Panc1 (cell line): ENCODE results near the gene CCM2. TPM values are rescaled to one million over a fixed set of nuclear protein-coding genes. Genes with fewer than 3 reads are reported as not detected.
"Not testable (repeated sequence)": the region's sequence is repeated elsewhere in the genome, so short reads cannot be mapped to it uniquely, and the experiment has no call there.

Source experiments
- ATAC-seq: fragments of 200-7000 bp; cut with Tn5 transposase; 2 replicates; pipeline ENCODE4 v1.9.1; 2020; ENCODE audit warnings: mild to moderate bottlenecking, moderate library complexity
- BruUV-seq: library from RNA; stranded (reverse); fragments of 400-500 nt; replicated peaks from 2 replicates; lab custom pipeline; 2021; lab: Mats Ljungman, UMichigan
- CTCF ChIA-PET: fragments of 300-600 bp; sonication (Branson Sonifier 250); formaldehyde crosslinking; loops from one replicate; lab custom pipeline; 2022; ENCODE audit warnings: antibody characterized with exemption; lab: Charles Lee
- POLR2A ChIA-PET: fragments of 300-600 bp; sonication (Branson Sonifier 250); formaldehyde crosslinking; loops from one replicate; lab custom pipeline; 2022; ENCODE audit warnings: antibody characterized with exemption; lab: Charles Lee
- DNase-seq: peaks from one replicate; pipeline ENCODE4 v3.0.0-alpha.2; 2010; ENCODE audit warnings: low read depth, low spot score
- H3K27ac ChIP-seq: 2 replicates; pipeline ENCODE4 v1.5.1; 2011; ENCODE audit warnings: mild to moderate bottlenecking, low read length, inconsistent platforms
- H3K27me3 ChIP-seq: fragments of 200-500 bp; sonication (Bioruptor generic); 2 replicates; pipeline ENCODE4 v1.6.0; 2014; ENCODE audit warnings: low read length, inconsistent platforms; ENCODE audit not compliant: control insufficient read depth, insufficient read depth
- H3K36me3 ChIP-seq: fragments of 200-500 bp; sonication (Bioruptor generic); 2 replicates; pipeline ENCODE4 v1.5.1; 2014; ENCODE audit warnings: inconsistent platforms, mild to moderate bottlenecking, low read length, moderate library complexity; ENCODE audit not compliant: control insufficient read depth, insufficient read depth
- H3K4me1 ChIP-seq: 2 replicates; pipeline ENCODE4 v1.5.1; 2011; ENCODE audit warnings: inconsistent platforms, mild to moderate bottlenecking, low read length, moderate library complexity; ENCODE audit not compliant: control insufficient read depth, insufficient read depth
- H3K4me3 ChIP-seq, 2 experiments: 2 replicates each; pipeline ENCODE4 v1.5.1; 2011 to 2012; ENCODE audit warnings: low read depth in 2 of 2, low read length in 2 of 2, mild to moderate bottlenecking in 2 of 2, inconsistent platforms in 1 of 2, moderate library complexity in 1 of 2
- H3K9me3 ChIP-seq: fragments of 200-500 bp; sonication (Bioruptor generic); 2 replicates; pipeline ENCODE4 v1.5.1; 2014; ENCODE audit warnings: low read depth, mild to moderate bottlenecking, inconsistent platforms, low read length, moderate library complexity; ENCODE audit not compliant: control insufficient read depth, insufficient read depth
- CTCF ChIP-seq: fragments of 450-650 bp; IDR thresholded peaks from 2 replicates; pipeline ENCODE4 v1.5.1; 2017; ENCODE audit warnings: mild to moderate bottlenecking
- POLR2AphosphoS5 ChIP-seq: IDR thresholded peaks from 2 replicates; pipeline ENCODE4 v1.6.1; 2012; ENCODE audit warnings: mild to moderate bottlenecking, low read depth, low read length, moderate library complexity
- REST ChIP-seq, 2 experiments: IDR thresholded peaks; 2 replicates each; pipeline ENCODE4 v1.6.1; 2011 to 2012; ENCODE audit warnings: low read depth in 2 of 2, control low read depth in 1 of 2, low read length in 1 of 2, mild to moderate bottlenecking in 1 of 2, moderate library complexity in 1 of 2; ENCODE audit not compliant: insufficient read depth in 1 of 2
- SIN3A ChIP-seq: IDR thresholded peaks from 2 replicates; pipeline ENCODE4 v1.6.1; 2012; ENCODE audit warnings: low read depth, mild to moderate bottlenecking, low read length, moderate library complexity, borderline replicate concordance; ENCODE audit not compliant: insufficient read depth
- TCF7L2 ChIP-seq: IDR thresholded peaks from 2 replicates; pipeline ENCODE4 v1.6.1; 2011; ENCODE audit warnings: mild to moderate bottlenecking, low read depth, low read length, inconsistent platforms
- in situ Hi-C: cut with HindIII; loops from 2 replicates; pipeline ENCODE4 v1.10.0; 2016; ENCODE audit warnings: low sequenced_read_pairs, low pct_unique_long_range_greater_than_20kb
- intact Hi-C: fragments of 100-400 bp; cut with micrococcal nuclease; formaldehyde crosslinking; loops from one replicate; pipeline ENCODE4 v1.10.0; 2022; ENCODE audit not compliant: unreplicated experiment
- total RNA-seq: library from RNA; stranded (reverse); gene quantifications from one replicate; pipeline ENCODE4 v1.2.1, GENCODE V29; 2021; ENCODE audit not compliant: unreplicated experiment

The CCM2 gene
- total RNA-seq, 1 experiment from 2014 or later = 97.1 TPM

GRCh38 chr7:45024126-45024744 is 24.2 kb downstream of the CCM2 start:
- intact Hi-C loops = no loop called here
- DNase-seq = no peak
- Histone ChIP-seq H3K36me3 (no peaks in the 10 kb centered on the region), H3K4me3 (no peak overlapping the region), H3K9me3 (no peaks in the 10 kb centered on the region), H3K4me1 (no peaks in the 10 kb centered on the region), H3K27me3 (no peaks in the 10 kb centered on the region), H3K27ac (no peak overlapping the region)
- CTCF ChIA-PET = no interaction called here
- ATAC-seq = no peak
- POLR2A ChIA-PET = interaction anchor here (0.6 kb wide), 2 partner anchors 24 to 91 kb away, joined by 3 to 9 read pairs; no protein-coding TSS in a partner anchor
- TF ChIP-seq POLR2AphosphoS5 (no peak), SIN3A (no peak), REST (IDR thresholded peaks at IDR 0.05; ENCODE audit: insufficient read depth in 1 of 2, low read depth in 2 of 2, low read length in 1 of 2) (no peak), CTCF (no peak), TCF7L2 (no peak)
- no TSS peak for BruUV-seq
- in situ Hi-C loops = no loop called here

- DNase-seq, H3K9me3 ChIP-seq, intact Hi-C loops, POLR2A ChIA-PET, H3K4me3 ChIP-seq, H3K4me1 ChIP-seq, in situ Hi-C loops, CTCF ChIA-PET, H3K36me3 ChIP-seq, ATAC-seq, H3K27ac ChIP-seq, H3K27me3 ChIP-seq, BruUV-seq: not testable (repeated sequence)
These were observed 25.5 kb downstream of the CCM2 start for GRCh38 chr7:45025473-45025872.

- ChIA-PET POLR2A (no interaction called here), CTCF (no interaction called here)
- Histone ChIP-seq H3K27ac (no peak overlapping the region), H3K4me1 (no peaks in the 10 kb centered on the region), H3K4me3 (no peak overlapping the region), H3K9me3 (no peaks in the 10 kb centered on the region), H3K36me3 (no peaks in the 10 kb centered on the region), H3K27me3 (no peaks in the 10 kb centered on the region)
- DNase-seq (no peak), ATAC-seq (no peak)
- BruUV-seq = no TSS peak
- intact Hi-C loops (no loop called here), in situ Hi-C loops (no loop called here)
- no peak for TF ChIP-seq CTCF
- no peak for TF ChIP-seq TCF7L2
- TF ChIP-seq REST (IDR thresholded peaks at IDR 0.05; ENCODE audit: insufficient read depth in 1 of 2, low read depth in 2 of 2, low read length in 1 of 2) = no peak
- TF ChIP-seq SIN3A = no peak
- no peak for TF ChIP-seq POLR2AphosphoS5
These were observed 26.0 kb downstream of the CCM2 start for GRCh38 chr7:45026013-45026412.
